Measurements from ENCODE around the gene PLOD2.
"Not testable (repeated sequence)": the region's sequence is repeated elsewhere in the genome, so short reads cannot be mapped to it uniquely, and the experiment has no call there.

The PLOD2 gene

DNA sequence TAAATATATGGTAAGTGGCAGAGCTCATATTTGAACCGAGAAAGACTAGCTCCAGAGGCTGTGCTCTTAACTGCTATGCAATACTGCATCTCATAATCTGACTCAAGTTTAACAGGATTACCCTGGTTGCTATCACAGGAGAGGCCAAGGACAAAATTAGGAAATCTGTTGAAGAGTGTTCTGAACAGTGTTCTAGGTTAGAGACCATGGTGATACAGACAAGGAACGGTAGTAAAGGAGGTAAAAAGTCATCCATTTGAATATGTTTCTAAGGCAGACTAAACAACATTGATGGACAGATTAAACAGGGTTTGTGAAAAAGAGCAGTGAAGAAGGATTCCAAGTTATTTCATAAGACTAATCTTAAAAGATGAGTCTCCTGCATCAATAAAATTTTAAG, 22.1 kb downstream of the PLOD2 start:
- no peak for DNase-seq (ENCODE audit: low read depth)

DNA sequence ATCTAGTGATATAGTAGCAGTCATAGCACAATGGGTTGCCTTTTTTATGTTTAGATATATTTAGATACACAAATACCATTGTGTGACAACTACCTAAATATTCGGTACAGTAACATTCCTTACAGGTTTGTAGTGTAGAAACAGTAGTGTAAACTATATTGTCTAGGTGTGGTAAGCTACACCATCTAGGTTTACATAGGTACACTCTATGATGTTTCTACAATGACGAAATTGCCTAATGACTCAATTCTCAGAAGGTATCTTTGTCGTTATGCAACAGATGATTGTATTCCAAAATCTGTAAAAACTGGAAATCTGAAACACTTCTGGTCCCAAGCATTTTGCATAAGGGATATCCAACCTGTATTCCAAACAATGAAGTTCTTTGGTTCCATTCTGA, 24.3 kb downstream of the PLOD2 start:
- no peak for DNase-seq (ENCODE audit: low read depth)

DNA sequence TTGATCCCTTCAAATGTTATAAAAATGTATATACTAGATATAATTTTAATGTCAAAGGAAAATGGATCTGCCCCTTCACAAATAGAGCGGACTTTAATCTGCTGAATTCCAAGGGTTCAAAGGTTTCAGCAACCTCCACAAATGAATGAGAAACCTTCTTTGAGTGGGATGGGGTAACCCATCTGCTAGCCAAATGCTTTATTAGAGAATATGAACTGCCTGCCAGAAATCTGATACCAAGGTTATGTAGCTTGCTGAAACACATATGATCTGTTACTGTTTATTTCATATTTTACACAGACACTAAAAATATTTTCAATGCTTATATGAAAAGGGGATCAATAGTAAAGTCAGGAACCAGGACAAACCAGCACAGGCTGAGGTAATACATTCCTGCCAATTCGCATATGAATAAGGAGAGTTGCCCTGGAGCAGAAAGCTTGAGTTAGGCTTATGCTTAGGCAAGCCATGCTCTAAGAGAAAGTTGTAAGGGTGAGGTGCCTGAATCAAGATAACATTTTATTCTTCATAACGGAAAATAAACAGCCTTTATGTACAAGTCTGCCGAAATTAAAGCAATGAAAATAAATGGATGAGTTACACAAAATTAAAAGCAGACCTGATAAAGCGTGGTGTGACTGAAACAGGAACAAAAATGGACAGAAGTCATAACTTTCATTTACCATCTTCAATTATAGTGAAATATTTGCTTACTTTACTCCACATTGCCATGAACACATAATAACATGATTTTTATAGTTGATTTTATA, 26.5 kb downstream of the PLOD2 start:
- DNase-seq (ENCODE audit: low read depth), result no peak

DNA sequence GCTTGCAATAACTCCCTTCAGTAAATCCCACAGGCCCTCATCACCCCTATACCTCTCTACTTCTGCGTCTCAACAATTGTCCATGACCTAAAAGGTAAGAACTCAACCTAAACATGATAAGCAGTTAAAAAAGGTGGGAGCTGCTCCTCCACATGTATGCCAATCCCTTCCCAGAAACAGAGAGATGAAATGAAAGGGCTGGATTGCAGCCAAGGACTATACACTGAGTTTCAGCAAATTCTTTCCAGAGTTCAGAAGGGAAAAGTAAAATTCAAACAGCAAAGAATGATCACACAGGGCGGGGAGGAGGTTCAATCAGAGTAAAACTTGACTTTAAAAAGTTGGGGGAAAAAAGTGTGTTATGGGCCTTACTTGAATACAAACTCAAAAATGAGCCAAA, 27.5 kb downstream of the PLOD2 start:
- DNase-seq (ENCODE audit: low read depth), result no peak

DNA sequence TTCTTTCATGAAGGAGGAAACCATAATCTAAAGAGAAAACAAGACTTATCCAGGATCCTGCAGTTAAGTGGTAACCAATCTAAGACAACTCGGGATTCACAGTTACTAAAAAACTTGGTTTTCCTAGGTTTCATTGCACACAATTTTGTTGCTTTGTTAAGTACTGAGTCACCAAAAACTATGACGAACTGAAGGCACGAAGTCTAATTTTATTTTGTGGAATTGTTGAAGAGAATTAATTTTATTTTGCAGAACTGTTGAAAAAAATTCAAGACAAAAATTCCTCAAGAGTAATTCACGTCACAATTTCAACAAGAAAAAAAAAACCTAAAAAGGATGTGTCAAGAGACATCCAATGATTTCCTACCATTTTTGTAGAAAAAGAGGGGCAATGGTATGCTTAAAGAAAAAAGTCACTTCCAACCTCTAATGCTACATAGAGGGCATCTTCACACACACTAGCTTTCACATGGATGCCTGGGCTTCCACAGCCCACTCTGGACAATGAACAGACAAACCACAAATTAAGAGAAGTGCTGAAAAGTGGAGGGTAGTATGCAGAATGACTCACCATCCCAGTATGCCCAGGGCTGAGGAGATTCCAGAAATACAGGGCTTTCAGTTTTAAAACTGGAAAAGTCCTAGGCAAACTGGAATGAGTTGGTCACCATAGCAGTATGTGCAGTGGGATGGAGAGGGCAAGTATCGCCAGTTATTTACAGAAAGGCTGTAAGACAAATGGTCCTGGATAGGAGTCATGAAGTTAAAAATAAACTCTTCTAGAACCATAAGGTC, 29.2 kb downstream of the PLOD2 start:
- peak; percentile 84 for DNase-seq (ENCODE audit: low read depth)

DNA sequence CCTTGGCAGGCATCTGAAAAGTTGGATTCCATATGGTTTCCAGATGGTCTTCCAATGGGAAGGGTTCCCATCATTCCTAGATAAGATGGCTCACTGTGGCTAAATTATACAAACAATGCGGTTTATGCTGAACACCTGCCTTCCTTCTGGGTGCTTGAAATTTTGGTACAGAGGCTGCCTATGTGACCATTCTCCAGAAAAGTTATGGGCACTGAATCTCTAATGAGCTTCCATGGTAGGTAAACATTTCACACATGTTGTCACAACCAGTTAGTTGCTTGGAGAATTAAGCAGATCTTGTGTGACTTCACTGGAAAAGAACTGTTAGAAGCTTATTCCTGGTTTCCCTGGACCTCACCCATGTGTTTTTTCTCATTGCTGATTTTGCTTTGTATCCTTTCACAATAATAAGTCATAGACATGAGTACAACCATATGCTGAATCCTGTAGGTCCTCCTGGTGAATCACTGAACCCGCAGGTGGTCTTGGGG, 30.1 kb downstream of the PLOD2 start:
- DNase-seq (ENCODE audit: low read depth), result no peak

DNA sequence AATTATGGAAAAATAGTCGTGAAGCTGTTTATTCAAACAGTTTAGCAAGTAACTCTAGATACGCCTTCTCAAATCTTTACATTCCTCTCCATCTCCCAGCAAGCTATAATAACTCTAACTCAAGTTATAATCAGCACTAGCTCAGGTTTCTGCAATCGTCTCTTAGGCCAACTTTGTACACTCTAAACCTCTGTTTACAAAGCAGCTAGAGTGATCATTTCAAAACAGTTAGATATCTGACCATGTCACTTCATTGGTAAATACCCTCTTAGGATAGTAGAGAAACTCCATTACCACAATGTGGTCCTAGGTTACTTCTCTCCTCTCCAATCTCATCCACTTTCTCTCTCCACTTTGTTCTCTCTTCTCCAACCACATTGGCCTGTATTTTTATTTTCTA, 31.2 kb downstream of the PLOD2 start:
- no peak for DNase-seq (ENCODE audit: low read depth)

DNA sequence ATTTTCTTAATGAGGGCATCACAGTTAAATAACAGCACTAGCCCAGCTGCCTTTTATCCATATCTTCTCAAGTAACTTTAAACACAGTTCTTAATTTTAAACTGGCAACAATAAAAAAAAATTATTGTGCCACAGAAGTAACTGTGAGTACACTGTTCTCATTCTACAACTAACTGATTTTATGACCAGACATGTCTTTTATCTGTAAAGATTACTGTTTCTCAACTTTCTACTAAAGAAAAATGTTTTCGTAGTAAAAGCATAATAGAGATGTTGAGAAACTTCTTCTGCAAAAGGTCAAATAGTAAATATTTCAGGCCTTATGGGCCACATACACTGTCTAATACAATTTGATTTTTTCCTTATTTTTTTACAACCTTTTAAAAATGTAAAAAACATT, 32.0 kb downstream of the PLOD2 start:
- no peak for DNase-seq (ENCODE audit: low read depth)

DNA sequence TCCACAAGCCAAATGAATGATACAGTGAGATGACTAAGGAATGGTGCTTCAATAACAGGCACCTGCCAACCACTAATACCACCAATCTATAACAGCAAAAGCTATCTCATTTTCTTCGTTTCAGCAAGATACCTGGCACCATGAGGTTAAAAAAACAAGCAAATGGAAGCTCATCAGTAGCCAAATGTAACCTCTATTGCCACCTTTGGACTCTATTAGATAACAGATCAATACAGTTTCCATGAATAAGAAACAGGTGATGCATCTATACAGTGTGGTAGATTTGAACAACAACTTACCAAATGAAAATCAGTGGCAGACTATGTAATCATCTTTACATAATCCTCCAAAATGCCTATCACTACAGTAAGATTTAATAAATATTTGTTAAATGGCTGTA, 32.8 kb downstream of the PLOD2 start:
- no peak for DNase-seq (ENCODE audit: low read depth)

DNA sequence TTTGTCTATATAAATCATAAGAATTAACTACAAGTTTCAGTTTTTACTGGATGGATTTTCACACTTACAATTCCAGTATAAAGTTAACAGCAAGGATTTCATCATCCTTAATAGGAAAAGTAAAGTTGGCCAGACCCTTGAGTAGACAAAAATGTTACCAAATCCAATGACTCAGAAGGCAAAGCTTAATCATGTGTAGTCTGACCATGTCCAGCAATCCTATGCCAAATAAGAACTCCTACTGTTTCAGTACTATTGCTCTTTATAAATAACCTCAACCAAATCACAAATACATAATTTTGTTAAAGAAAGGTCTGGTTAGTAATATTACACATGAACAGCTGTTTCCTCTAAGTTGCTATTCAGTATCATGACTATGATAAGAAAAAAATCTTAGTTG, 35.0 kb downstream of the PLOD2 start:
- DNase-seq (ENCODE audit: low read depth), result peak; percentile 68

DNA sequence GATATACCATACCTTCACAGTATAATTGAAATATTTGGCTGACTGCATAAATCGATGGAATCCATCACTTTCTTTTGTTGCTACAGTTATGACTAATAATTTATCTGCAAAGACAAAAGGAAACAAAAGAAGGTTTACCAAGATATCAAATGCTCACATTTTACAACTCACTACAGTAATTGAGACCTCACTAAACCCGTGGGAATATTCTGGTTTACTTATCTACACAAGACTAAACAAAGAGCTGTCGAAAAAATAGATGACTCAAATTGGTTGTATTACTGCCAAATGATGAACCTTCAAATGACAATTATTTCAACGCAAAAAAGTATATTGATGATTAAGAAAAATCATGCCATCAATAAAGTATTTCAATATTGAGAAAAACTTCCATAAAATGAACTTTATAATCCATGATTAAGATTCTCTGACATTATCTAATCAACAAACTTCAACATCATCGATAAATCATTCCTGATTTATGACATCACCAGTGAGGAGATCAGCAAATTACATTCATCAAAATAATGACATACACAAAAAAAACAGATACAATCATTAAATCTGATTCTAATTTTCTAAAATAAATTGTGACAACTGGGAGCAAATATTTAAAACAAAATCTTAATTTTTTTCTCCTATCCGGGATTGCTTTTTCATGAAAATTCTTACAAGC, 36.7 kb downstream of the PLOD2 start:
- no peak for DNase-seq (ENCODE audit: low read depth)

DNA sequence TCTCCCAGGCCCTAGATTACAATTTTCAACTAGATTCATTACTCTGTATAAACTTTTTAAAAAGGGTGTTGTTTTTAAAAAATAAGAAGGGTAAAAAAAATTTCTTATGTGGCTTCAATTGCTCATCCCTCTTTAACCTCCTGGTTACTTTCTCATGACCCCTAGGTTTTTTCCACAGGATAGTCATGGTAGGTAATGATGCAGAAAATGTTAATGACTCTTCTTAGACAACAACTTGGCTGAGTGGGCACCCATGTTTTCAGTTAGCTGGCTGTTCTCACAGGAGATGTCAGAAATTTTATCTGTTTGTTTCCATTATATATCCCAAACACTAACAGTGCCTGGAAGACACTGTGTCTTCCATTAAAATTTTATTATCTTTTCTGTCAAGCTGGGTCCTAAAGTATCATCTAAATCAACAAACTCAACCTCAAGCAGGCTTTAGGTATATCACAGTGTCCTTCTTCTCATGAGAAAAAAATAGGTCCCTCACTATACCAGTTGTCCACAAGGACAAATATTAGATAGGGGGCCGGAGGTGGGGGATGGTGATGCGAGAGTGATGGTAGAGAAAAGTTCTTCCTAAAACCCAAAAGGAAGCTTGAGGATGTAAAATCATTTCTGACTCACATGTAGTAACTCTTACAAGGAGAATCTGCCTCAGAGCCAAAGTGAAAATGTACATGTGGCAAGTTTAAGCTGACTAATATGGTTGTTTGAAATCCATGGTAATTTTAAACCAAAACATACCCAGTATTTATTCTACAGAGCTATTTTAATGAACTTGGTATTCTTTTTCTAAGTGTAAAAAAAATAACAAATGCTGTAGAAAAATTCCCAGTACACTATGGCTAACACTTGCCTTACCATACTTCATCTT, 43.3 kb downstream of the PLOD2 start:
- DNase-seq (ENCODE audit: low read depth), result no peak

DNA sequence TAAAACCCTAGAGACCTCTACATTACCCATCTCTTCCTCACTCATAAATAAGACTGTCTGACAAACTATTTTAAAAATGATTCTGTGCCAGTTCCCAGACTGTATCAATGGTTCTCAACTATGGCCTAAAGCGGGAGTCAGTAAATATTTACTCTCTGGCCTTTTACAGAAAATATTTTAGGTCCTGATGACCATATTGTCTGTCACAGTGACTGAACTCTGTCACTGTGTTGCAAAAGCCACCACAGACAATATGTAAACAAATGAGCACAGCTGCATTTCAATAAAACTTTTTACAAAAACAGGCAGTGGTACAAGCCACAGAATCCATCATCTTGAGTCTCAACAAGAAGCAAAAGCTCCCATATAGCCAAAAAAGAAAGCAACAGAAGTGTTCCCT, 45.4 kb downstream of the PLOD2 start:
- DNase-seq (ENCODE audit: low read depth), result no peak

DNA sequence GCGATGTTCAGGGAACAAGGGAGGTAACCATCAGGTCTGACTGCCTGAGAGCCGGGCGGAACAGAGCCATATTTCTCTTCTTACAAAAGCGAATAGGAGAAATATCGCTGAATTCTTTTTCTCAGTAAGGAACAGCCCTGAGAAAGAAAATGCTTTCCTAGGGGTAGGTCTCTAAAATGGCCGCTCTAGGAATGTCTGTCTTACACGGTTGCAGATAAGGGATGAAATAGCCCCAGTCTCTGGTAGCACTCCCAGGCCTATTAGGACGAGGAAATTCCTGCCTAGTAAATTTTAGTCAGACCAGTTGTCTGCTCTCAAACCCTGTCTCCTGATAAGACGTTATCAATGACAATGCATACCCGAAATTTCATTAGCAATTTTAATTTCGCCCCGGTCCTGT, 47.2 kb downstream of the PLOD2 start:
- not testable (repeated sequence) for DNase-seq (ENCODE audit: low read depth)

DNA sequence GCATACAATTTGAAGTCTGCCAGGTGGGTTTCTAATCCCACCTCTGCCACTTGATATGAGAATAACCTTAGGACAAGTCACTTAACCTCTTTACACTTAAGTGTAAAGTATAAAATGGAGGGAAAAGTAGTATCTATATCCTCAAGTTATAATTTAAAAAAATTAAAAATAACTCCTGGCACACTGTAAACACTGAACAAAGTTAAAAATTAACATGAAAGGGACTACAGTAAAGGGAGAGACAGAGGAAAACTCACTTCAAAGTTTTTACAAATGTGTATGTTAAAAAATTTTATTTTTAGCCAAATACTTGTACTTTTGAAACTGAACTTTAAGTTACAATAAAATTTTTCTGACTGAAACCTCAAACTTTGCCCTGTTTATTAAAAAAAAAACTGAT, 49.6 kb downstream of the PLOD2 start:
- no peak for DNase-seq (ENCODE audit: low read depth)

DNA sequence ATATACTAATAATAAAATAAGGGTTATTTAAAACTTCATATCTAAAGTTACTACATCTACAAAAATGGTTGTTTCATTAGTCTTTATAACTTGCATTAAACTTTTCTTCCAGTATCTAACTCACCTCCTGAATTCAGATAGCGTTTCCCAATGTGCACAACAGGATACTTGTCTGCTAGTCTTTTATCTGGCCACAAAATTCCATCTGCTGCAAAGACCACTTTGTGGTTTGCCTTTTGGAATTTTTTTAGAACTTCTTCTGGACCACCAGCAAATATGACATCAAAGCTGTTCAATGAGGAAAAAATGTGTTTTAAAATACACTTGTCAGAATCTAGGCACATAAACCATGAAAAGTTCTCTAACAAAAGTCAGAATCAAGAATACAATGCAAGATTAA, 50.8 kb downstream of the PLOD2 start:
- no peak for DNase-seq (ENCODE audit: low read depth)

DNA sequence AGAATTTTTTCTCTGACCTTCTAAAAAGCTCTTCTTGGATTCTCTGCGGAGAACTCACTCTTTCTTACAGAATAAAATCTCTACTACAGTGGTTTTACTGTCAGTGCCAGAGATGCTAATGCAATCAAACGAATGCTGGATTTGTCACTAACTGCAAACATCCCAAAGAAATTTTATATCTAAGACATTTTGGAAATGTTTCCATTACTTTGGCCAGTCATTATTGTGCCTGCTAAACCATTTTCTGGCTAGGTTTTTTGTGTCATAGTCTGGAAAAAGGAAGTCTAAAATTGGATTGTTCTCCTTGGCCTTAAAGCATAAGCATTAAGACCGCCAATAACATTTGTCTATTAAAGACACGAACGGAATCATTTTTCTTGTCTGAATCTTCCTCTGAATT, 54.0 kb downstream of the PLOD2 start:
- no peak for DNase-seq (ENCODE audit: low read depth)

DNA sequence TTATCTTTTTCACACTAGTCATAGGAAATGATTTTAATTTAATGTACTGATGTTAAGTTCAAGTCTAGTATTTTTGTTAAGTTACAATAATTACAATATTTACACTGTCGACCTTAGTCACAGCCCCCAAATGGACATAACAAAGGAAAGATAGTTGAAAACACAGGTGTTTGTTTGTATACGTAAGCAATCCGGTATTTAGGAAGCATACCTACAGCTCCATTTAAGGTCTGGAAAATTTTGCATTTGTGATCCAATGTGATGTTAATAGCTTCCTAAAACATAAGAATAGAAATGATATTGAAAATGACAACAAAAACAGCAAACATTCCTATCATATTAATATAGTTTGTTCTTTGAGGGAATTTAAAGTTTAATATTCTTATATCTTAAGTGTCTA, 56.9 kb downstream of the PLOD2 start:
- DNase-seq (ENCODE audit: low read depth), result no peak

DNA sequence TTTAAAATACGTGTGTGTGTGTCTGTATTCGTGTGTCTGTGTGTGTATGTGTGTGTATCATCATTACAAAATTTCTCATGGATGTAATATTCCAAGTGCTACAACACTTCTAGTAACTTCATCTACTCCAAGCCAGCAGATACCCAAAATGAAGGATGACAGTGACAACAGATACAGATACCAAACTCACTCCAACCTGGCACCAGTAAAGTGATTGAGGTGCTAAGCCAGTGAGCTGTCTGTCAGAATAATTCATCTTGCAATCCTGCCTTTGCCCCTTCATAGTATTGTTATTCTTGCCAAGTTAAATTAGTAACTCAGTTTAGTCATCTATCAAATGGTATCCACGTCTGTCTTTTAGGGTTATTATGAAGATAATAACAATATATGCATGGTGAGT, 58.1 kb downstream of the PLOD2 start:
- no peak for DNase-seq (ENCODE audit: low read depth)

DNA sequence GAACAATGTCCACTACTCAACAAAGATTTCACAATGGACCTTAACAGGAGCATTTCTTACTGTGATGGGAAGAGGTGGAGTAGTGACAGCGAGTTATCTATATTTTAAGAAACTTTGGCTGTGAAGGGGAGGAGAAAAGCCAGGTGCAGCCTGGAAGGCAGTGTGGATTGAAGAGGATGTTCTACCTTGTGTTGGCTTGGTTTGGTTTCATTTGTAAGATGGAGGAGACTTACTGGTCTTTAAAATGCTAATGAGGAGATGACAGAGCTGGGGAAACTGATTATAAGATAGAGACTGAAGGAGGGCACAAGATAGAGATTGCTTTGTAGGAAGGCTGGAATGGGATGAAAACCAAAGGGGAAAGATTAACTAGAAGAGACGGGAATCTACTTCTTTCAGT, 59.4 kb downstream of the PLOD2 start:
- no peak for DNase-seq (ENCODE audit: low read depth)

DNA sequence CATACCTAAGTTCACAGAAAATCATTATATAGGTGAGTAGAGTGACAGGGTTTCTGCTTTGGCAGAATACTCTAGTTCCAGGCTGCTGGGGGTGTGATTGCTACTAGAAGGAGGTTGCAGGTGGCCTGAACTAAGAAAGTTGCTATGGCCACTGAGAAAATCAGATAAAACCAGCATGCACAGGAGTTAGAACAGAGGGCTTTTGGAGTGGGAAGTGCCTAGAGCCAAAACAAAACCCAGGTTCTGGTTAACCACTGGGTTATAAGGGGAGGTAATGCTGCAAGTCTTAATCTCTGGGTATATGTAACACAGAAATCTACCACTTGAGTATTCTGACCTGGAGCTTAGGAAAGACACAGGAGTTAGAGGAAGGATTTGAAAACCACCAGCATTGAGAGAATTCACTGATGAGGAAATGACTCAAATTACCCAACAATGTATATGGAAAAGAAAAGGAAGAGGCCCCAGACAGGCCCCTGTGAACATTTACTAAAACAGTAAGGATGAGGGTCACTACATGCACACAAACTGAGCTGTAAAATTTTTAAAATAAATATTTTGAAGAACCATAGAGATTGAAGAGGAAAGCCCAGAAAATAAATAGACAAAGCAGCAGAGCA, 60.0 kb downstream of the PLOD2 start:
- no peak for DNase-seq (ENCODE audit: low read depth)

DNA sequence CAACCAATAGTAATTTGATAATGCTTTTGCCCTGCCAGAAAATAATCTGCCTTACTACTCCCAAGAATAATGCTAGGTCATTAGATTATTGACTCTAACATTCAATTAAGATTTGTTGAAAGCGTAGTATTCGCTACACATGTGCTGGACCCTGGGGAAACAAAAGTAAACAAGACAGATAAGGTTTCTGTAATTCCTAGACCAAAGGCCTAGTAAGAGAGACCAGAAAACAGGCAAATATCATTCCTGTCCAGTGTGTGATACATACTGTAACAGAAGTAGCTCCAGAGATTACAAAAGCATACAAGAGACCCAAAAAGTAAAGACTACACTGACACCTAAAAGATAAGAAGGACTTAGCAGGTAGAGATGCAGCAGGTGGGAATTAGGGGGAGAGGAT, 60.8 kb downstream of the PLOD2 start:
- no peak for DNase-seq (ENCODE audit: low read depth)

Data from HS-27A (cell line).